ENCODE results near the gene CDH5. TPM values are rescaled to one million over a fixed set of nuclear protein-coding genes. Genes with fewer than 3 reads are reported as not detected.
A peak's percentile ranks its signal among the peaks of the same experiment; 100 is the strongest.

The CDH5 gene
- total RNA-seq, 1 donor from 2014 or later = not detected

GRCh38 chr16:66395806-66396555 lies 29.5 kb downstream of the CDH5 start:
- Mint-ChIP-seq H3K27ac (no peak overlapping the region), H3K9me3 (no peaks in the 10 kb centered on the region), H3K36me3 (ENCODE audit: low read depth) (no peaks in the 10 kb centered on the region), H3K4me1 (ENCODE audit: low read depth) (no peaks in the 10 kb centered on the region), H3K27me3 (ENCODE audit: low read depth) (peaks cover 18% of the 10 kb centered on the region), H3K4me3 (ENCODE audit: low read depth) (no peak overlapping the region)
- no peak for DNase-seq (ENCODE audit: low spot score)
- intact Hi-C loops (cut with micrococcal nuclease) = no loop called here

GRCh38 chr16:66397736-66398433 lies 31.4 kb downstream of the CDH5 start:
- Mint-ChIP-seq H3K9me3 (no peaks in the 10 kb centered on the region), H3K27me3 (ENCODE audit: low read depth) (peaks cover 18% of the 10 kb centered on the region), H3K4me1 (ENCODE audit: low read depth) (no peaks in the 10 kb centered on the region), H3K27ac (no peak overlapping the region), H3K4me3 (ENCODE audit: low read depth) (no peak overlapping the region), H3K36me3 (ENCODE audit: low read depth) (no peaks in the 10 kb centered on the region)
- intact Hi-C loops (cut with micrococcal nuclease) = no loop called here
- no peak for DNase-seq (ENCODE audit: low spot score)

GRCh38 chr16:66399031-66399430 lies 32.5 kb downstream of the CDH5 start:
- Mint-ChIP-seq H3K4me3 (ENCODE audit: low read depth) (no peak overlapping the region), H3K36me3 (ENCODE audit: low read depth) (no peaks in the 10 kb centered on the region), H3K27me3 (ENCODE audit: low read depth) (peaks cover 18% of the 10 kb centered on the region), H3K9me3 (no peaks in the 10 kb centered on the region), H3K27ac (no peak overlapping the region), H3K4me1 (ENCODE audit: low read depth) (no peaks in the 10 kb centered on the region)
- DNase-seq (ENCODE audit: low spot score) = no peak
- intact Hi-C loops (cut with micrococcal nuclease) = no loop called here

- Mint-ChIP-seq H3K9me3 (peaks cover 2% of the 10 kb centered on the region), H3K27me3 (ENCODE audit: low read depth) (peaks cover 14% of the 10 kb centered on the region), H3K27ac (no peak overlapping the region), H3K4me1 (ENCODE audit: low read depth) (no peaks in the 10 kb centered on the region), H3K4me3 (ENCODE audit: low read depth) (no peak overlapping the region), H3K36me3 (ENCODE audit: low read depth) (no peaks in the 10 kb centered on the region)
- no peak for DNase-seq (ENCODE audit: low spot score)
- intact Hi-C loops (cut with micrococcal nuclease) = no loop called here
Observed at GRCh38 chr16:66399930-66400329, 33.4 kb downstream of the CDH5 start.

GRCh38 chr16:66400503-66401380 lies 34.3 kb downstream of the CDH5 start:
- no peaks in the 10 kb centered on the region for H3K4me1 Mint-ChIP-seq (ENCODE audit: low read depth)
- peaks cover 15% of the 10 kb centered on the region for H3K27me3 Mint-ChIP-seq (ENCODE audit: low read depth)
- H3K36me3 Mint-ChIP-seq (ENCODE audit: low read depth) = no peaks in the 10 kb centered on the region
- no peak overlapping the region for H3K27ac Mint-ChIP-seq
- intact Hi-C loops (cut with micrococcal nuclease) = no loop called here
- no peak for DNase-seq (ENCODE audit: low spot score)
- H3K9me3 Mint-ChIP-seq = peaks cover 5% of the 10 kb centered on the region
- no peak overlapping the region for H3K4me3 Mint-ChIP-seq (ENCODE audit: low read depth)

- H3K27ac Mint-ChIP-seq = no peak overlapping the region
- no peak for DNase-seq (ENCODE audit: low spot score)
- H3K27me3 Mint-ChIP-seq (ENCODE audit: low read depth) = peaks cover 13% of the 10 kb centered on the region
- H3K4me3 Mint-ChIP-seq (ENCODE audit: low read depth) = no peak overlapping the region
- H3K4me1 Mint-ChIP-seq (ENCODE audit: low read depth) = no peaks in the 10 kb centered on the region
- H3K36me3 Mint-ChIP-seq (ENCODE audit: low read depth) = no peaks in the 10 kb centered on the region
- intact Hi-C loops (cut with micrococcal nuclease) = no loop called here
- peaks cover 5% of the 10 kb centered on the region for H3K9me3 Mint-ChIP-seq
Observed at GRCh38 chr16:66401610-66402009, 35.1 kb downstream of the CDH5 start.

- Mint-ChIP-seq H3K36me3 (ENCODE audit: low read depth) (no peaks in the 10 kb centered on the region), H3K27ac (no peak overlapping the region), H3K9me3 (peaks cover 5% of the 10 kb centered on the region), H3K4me3 (ENCODE audit: low read depth) (no peak overlapping the region), H3K4me1 (ENCODE audit: low read depth) (peaks cover 4% of the 10 kb centered on the region), H3K27me3 (ENCODE audit: low read depth) (peaks cover 13% of the 10 kb centered on the region)
- intact Hi-C loops (cut with micrococcal nuclease) = no loop called here
- DNase-seq (ENCODE audit: low spot score) = no peak
Observed at GRCh38 chr16:66402166-66402565, 35.7 kb downstream of the CDH5 start.

GRCh38 chr16:66402591-66403230 lies 36.2 kb downstream of the CDH5 start:
- intact Hi-C loops (cut with micrococcal nuclease) = no loop called here
- Mint-ChIP-seq H3K4me3 (ENCODE audit: low read depth) (no peak overlapping the region), H3K4me1 (ENCODE audit: low read depth) (peaks cover 5% of the 10 kb centered on the region), H3K27me3 (ENCODE audit: low read depth) (peaks cover 13% of the 10 kb centered on the region), H3K36me3 (ENCODE audit: low read depth) (no peaks in the 10 kb centered on the region), H3K9me3 (peaks cover 5% of the 10 kb centered on the region), H3K27ac (no peak overlapping the region)
- DNase-seq (ENCODE audit: low spot score) = no peak

GRCh38 chr16:66403531-66404145 lies 37.1 kb downstream of the CDH5 start:
- intact Hi-C loops (cut with micrococcal nuclease) = no loop called here
- Mint-ChIP-seq H3K36me3 (ENCODE audit: low read depth) (no peaks in the 10 kb centered on the region), H3K27ac (no peak overlapping the region), H3K9me3 (peaks cover 5% of the 10 kb centered on the region), H3K4me3 (ENCODE audit: low read depth) (no peak overlapping the region), H3K27me3 (ENCODE audit: low read depth) (peaks cover 13% of the 10 kb centered on the region), H3K4me1 (ENCODE audit: low read depth) (peaks cover 10% of the 10 kb centered on the region)
- DNase-seq (ENCODE audit: low spot score) = no peak

GRCh38 chr16:66405057-66405783 lies 38.7 kb downstream of the CDH5 start:
- intact Hi-C loops (cut with micrococcal nuclease) = loop anchor here (5.0 kb wide), 4 partner anchors 202 to 467 kb away; partner anchors contain the start of gene DYNC1LI2
- peaks cover 13% of the 10 kb centered on the region for H3K27me3 Mint-ChIP-seq (ENCODE audit: low read depth)
- H3K9me3 Mint-ChIP-seq = peaks cover 5% of the 10 kb centered on the region
- peaks cover 17% of the 10 kb centered on the region for H3K4me1 Mint-ChIP-seq (ENCODE audit: low read depth)
- peaks cover 2% of the 10 kb centered on the region for H3K36me3 Mint-ChIP-seq (ENCODE audit: low read depth)
- no peak for DNase-seq (ENCODE audit: low spot score)
- H3K27ac Mint-ChIP-seq = no peak overlapping the region
- no peak overlapping the region for H3K4me3 Mint-ChIP-seq (ENCODE audit: low read depth)

GRCh38 chr16:66406534-66407221 lies 40.2 kb downstream of the CDH5 start:
- intact Hi-C loops (cut with micrococcal nuclease) = loop anchor here (1.0 to 5.0 kb wide), 6 partner anchors 77 to 466 kb away; partner anchors contain the start of gene DYNC1LI2
- peaks cover 2% of the 10 kb centered on the region for H3K36me3 Mint-ChIP-seq (ENCODE audit: low read depth)
- DNase-seq (ENCODE audit: low spot score) = peak; percentile 78
- peaks cover 5% of the 10 kb centered on the region for H3K9me3 Mint-ChIP-seq
- peaks cover 14% of the 10 kb centered on the region for H3K27me3 Mint-ChIP-seq (ENCODE audit: low read depth)
- peak overlapping the region; percentile 80 for H3K4me3 Mint-ChIP-seq (ENCODE audit: low read depth)
- H3K4me1 Mint-ChIP-seq (ENCODE audit: low read depth) = peaks cover 17% of the 10 kb centered on the region
- peak overlapping the region; percentile 38 for H3K27ac Mint-ChIP-seq
